Endodermal cell (in vitro differentiated cells): ENCODE measurements around the gene CMSS1. TPM values are rescaled to one million over a fixed set of nuclear protein-coding genes. Genes with fewer than 3 reads are reported as not detected.

Experiments
- DNase-seq: peaks from one replicate; pipeline ENCODE4 v3.0.0-alpha.2; 2017
- H3K27ac ChIP-seq: 2 replicates; pipeline ENCODE4 v1.5.1; 2013; ENCODE audit warnings: mild to moderate bottlenecking, low read depth, low read length, moderate library complexity
- H3K27me3 ChIP-seq: 2 replicates; pipeline ENCODE4 v1.6.1; 2013; ENCODE audit warnings: mild to moderate bottlenecking, low read length, moderate library complexity; ENCODE audit not compliant: insufficient read depth, control insufficient read depth, poor library complexity, severe bottlenecking
- H3K36me3 ChIP-seq: 2 replicates; pipeline ENCODE4 v1.7.0; 2013; ENCODE audit warnings: mild to moderate bottlenecking, low read length, moderate library complexity; ENCODE audit not compliant: control insufficient read depth, insufficient read depth
- H3K4me1 ChIP-seq: one replicate; pipeline ENCODE4 v1.7.0; 2013; ENCODE audit warnings: low read length; ENCODE audit not compliant: control insufficient read depth, insufficient read depth
- H3K4me3 ChIP-seq: 2 replicates; pipeline ENCODE4 v1.5.1; 2013; ENCODE audit warnings: mild to moderate bottlenecking, low read length, moderate library complexity
- H3K9ac ChIP-seq: 2 replicates; pipeline ENCODE4 v1.6.1; 2013; ENCODE audit warnings: mild to moderate bottlenecking, low read length, moderate library complexity; ENCODE audit not compliant: poor library complexity, severe bottlenecking; ENCODE audit errors: extremely low read depth
- H3K9me3 ChIP-seq: 2 replicates; pipeline ENCODE4 v1.6.1; 2013; ENCODE audit warnings: mild to moderate bottlenecking, low read length, moderate library complexity; ENCODE audit not compliant: control insufficient read depth
- H3K27ac Mint-ChIP-seq: 2 replicates; pipeline ENCODE4 v1.8.0; 2020; ENCODE audit warnings: mixed read lengths
- H3K27me3 Mint-ChIP-seq: 2 replicates; pipeline ENCODE4 v1.8.0; 2021; ENCODE audit warnings: mild to moderate bottlenecking, mixed read lengths; ENCODE audit not compliant: insufficient read depth
- H3K36me3 Mint-ChIP-seq: 2 replicates; pipeline ENCODE4 v1.8.0; 2020; ENCODE audit warnings: low read depth, mixed read lengths
- H3K4me1 Mint-ChIP-seq: 2 replicates; pipeline ENCODE4 v1.8.0; 2020; ENCODE audit warnings: mixed read lengths
- H3K4me3 Mint-ChIP-seq: 2 replicates; pipeline ENCODE4 v1.8.0; 2020; ENCODE audit warnings: mild to moderate bottlenecking, moderate library complexity, mixed read lengths
- H3K9me3 Mint-ChIP-seq: 2 replicates; pipeline ENCODE4 v1.8.0; 2020; ENCODE audit warnings: mild to moderate bottlenecking, mixed read lengths
- CTCF ChIP-seq: fragments of 200-600 bp; sonication (generic); conservative IDR thresholded peaks from 2 replicates; pipeline ENCODE4 v1.5.0; 2021; ENCODE audit warnings: antibody characterized with exemption, mild to moderate bottlenecking
- WGBS, 2 experiments: methylation state at CpG; one replicate each; pipeline versions ENCODE4 v1.1.5 to v1.1.7; 2013; ENCODE audit warnings: missing lambda C conversion rate in 2 of 2, mixed read lengths in 1 of 2; ENCODE audit not compliant: insufficient coverage in 1 of 2, insufficient read length in 1 of 2; 5-methylcytosine and 5-hydroxymethylcytosine counted together
- total RNA-seq, 2 donors: library from RNA; stranded (reverse); fragmentation: NEBNext Ultra II Directional in 1 of 2; extraction: Animal tissue kit (Norgen Biotek cat#: 25700) in 1 of 2; gene quantifications; 2 replicates in 1 of 2; 3 replicates in 1 of 2; pipeline ENCODE4 v1.2.1, GENCODE V29; 2021

The CMSS1 gene
- total RNA-seq, 2 donors from 2014 or later = 48.5 to 50.8 TPM

GRCh38 chr3:100029689-100030088 lies 212.0 kb downstream of the CMSS1 start:
- no peak for DNase-seq
- Histone ChIP-seq H3K9me3 (no peaks in the 10 kb centered on the region), H3K27ac (no peak overlapping the region), H3K36me3 (no peaks in the 10 kb centered on the region), H3K27me3 (no peaks in the 10 kb centered on the region), H3K4me1 (no peaks in the 10 kb centered on the region), H3K4me3 (no peak overlapping the region), H3K9ac (no peak overlapping the region)
- no peak overlapping the region for H3K4me3 Mint-ChIP-seq
- no peaks in the 10 kb centered on the region for H3K27me3 Mint-ChIP-seq
- no peak for TF ChIP-seq CTCF
- WGBS, 2 experiments = 93% methylated on average over 2 of the region's 2 CpGs; no CpG with 5 or more reads in 1 of the 2 experiments
- H3K27ac Mint-ChIP-seq = no peak overlapping the region
- no peaks in the 10 kb centered on the region for H3K36me3 Mint-ChIP-seq
- H3K4me1 Mint-ChIP-seq = peaks cover 2% of the 10 kb centered on the region
- no peaks in the 10 kb centered on the region for H3K9me3 Mint-ChIP-seq

GRCh38 chr3:100030346-100030745 lies 212.7 kb downstream of the CMSS1 start:
- no peaks in the 10 kb centered on the region for H3K27me3 Mint-ChIP-seq
- no peaks in the 10 kb centered on the region for H3K9me3 Mint-ChIP-seq

GRCh38 chr3:100030914-100031425 lies 213.3 kb downstream of the CMSS1 start:
- Mint-ChIP-seq H3K4me1 (peaks cover 2% of the 10 kb centered on the region), H3K4me3 (no peak overlapping the region), H3K27ac (no peak overlapping the region), H3K27me3 (no peaks in the 10 kb centered on the region), H3K36me3 (no peaks in the 10 kb centered on the region), H3K9me3 (no peaks in the 10 kb centered on the region)
- Histone ChIP-seq H3K4me1 (no peaks in the 10 kb centered on the region), H3K27me3 (no peaks in the 10 kb centered on the region), H3K9ac (no peak overlapping the region), H3K27ac (no peak overlapping the region), H3K36me3 (no peaks in the 10 kb centered on the region), H3K4me3 (no peak overlapping the region), H3K9me3 (no peaks in the 10 kb centered on the region)
- DNase-seq = no peak
- WGBS, 2 experiments = 100% methylated on average over 1 of the region's 1 CpG; no CpG with 5 or more reads in 1 of the 2 experiments
- no peak for TF ChIP-seq CTCF

More at GRCh38 chr3:100030346-100030745, 212.7 kb downstream of the CMSS1 start:
- Mint-ChIP-seq H3K36me3 (no peaks in the 10 kb centered on the region), H3K27ac (no peak overlapping the region), H3K4me3 (no peak overlapping the region), H3K4me1 (peaks cover 2% of the 10 kb centered on the region)
- whole genome bisulfite sequencing, 2 experiments = 83 to 94% methylated on average over 1 to 3 of the region's 3 CpGs
- Histone ChIP-seq H3K9ac (no peak overlapping the region), H3K36me3 (no peaks in the 10 kb centered on the region), H3K27me3 (no peaks in the 10 kb centered on the region), H3K9me3 (no peaks in the 10 kb centered on the region), H3K4me1 (no peaks in the 10 kb centered on the region), H3K4me3 (no peak overlapping the region), H3K27ac (no peak overlapping the region)
- no peak for TF ChIP-seq CTCF
- no peak for DNase-seq
